ENCODE results near the gene RACGAP1. TPM values are rescaled to one million over a fixed set of nuclear protein-coding genes. Genes with fewer than 3 reads are reported as not detected.

RACGAP1 gene
- polyA plus RNA-seq, 3 donors: 3.1 to 5.4 (median 3.6) TPM

DNA sequence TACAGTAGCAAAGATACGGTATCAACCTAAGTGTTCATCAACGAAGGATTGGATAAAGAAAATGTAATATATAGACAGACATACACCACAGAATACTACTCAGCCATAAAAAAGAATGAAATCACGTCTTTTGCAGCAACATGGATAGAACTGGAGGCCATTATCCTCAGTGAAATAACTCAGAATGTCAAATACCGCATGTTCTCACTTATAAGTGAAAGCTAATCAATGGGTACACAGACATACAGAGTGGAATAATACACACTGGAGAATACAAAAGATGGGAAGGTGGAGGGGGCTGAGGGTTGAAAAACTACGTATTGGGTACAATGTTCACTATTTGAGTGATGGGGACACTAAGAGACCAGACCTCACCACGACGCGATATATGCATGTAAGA lies 1.1 kb downstream of the RACGAP1 start:
- no peaks in the 10 kb centered on the region for H4K20me1 ChIP-seq (ENCODE audit: insufficient read depth, low read length)
- no peaks in the 10 kb centered on the region for H3K27me3 ChIP-seq (ENCODE audit: control insufficient read depth in 2 of 2, insufficient read depth in 2 of 2, low read length in 2 of 2)
- H2AFZ ChIP-seq (ENCODE audit: insufficient read depth, low read depth, low read length, poor library complexity, severe bottlenecking): no peak overlapping the region
- peaks cover 6 to 16% of the 10 kb centered on the region in 2 donors for H3K36me3 ChIP-seq (replicated peaks in 1 of 2; ENCODE audit: control insufficient read depth in 1 of 2, insufficient read depth in 2 of 2, low read length in 2 of 2)
- Mint-ChIP-seq H3K9me3 (no peaks in the 10 kb centered on the region), H3K27ac (peak overlapping the region in 3 of 7 donors; percentile 95 to 98 (median 97)), H3K27me3 (ENCODE audit: low read depth in 3 of 3) (no peaks in the 10 kb centered on the region), H3K36me3 (peaks cover 15 to 25% of the 10 kb centered on the region in 2 donors), H3K4me3 (peak overlapping the region in 1 of 2 donors; percentile 15), H3K4me1 (peaks cover 27% of the 10 kb centered on the region)
- intact Hi-C loops (cut with micrococcal nuclease): no loop called here
- no CpG with 5 or more reads among the region's 8 CpGs for WGBS (ENCODE audit: insufficient coverage)
- no peak overlapping the region for H3K9ac ChIP-seq (ENCODE audit: insufficient read depth, low read length, poor library complexity, severe bottlenecking)
- peaks cover 14% of the 10 kb centered on the region in 2 donors for H3K4me1 ChIP-seq (ENCODE audit: control insufficient read depth in 1 of 2, insufficient read depth in 2 of 2, low read length in 2 of 2)
- H3K9me3 ChIP-seq (replicated peaks in 1 of 2; ENCODE audit: control insufficient read depth in 1 of 2, insufficient read depth in 1 of 2, low read length in 2 of 2): no peaks in the 10 kb centered on the region
- H3K4me3 ChIP-seq (replicated peaks in 1 of 3; ENCODE audit: low read depth in 2 of 3, low read length in 3 of 3): peak overlapping the region in 1 of 3 experiments; percentile 91
- peak overlapping the region; percentile 82 for H3K4me2 ChIP-seq (replicated peaks; ENCODE audit: extremely low read depth, low read length, poor library complexity, severe bottlenecking)
- DNase-seq: no peak
- peaks cover 62% of the 10 kb centered on the region for H3K79me2 ChIP-seq (ENCODE audit: insufficient read depth, low read length)
- H3K27ac ChIP-seq (ENCODE audit: low read depth in 1 of 2, low read length in 2 of 2): no peak overlapping the region
- TF ChIP-seq, protein P1, sequence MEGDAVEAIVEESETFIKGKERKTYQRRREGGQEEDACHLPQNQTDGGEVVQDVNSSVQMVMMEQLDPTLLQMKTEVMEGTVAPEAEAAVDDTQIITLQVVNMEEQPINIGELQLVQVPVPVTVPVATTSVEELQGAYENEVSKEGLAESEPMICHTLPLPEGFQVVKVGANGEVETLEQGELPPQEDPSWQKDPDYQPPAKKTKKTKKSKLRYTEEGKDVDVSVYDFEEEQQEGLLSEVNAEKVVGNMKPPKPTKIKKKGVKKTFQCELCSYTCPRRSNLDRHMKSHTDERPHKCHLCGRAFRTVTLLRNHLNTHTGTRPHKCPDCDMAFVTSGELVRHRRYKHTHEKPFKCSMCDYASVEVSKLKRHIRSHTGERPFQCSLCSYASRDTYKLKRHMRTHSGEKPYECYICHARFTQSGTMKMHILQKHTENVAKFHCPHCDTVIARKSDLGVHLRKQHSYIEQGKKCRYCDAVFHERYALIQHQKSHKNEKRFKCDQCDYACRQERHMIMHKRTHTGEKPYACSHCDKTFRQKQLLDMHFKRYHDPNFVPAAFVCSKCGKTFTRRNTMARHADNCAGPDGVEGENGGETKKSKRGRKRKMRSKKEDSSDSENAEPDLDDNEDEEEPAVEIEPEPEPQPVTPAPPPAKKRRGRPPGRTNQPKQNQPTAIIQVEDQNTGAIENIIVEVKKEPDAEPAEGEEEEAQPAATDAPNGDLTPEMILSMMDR (IDR thresholded peaks at IDR 0.05): no peak

DNA sequence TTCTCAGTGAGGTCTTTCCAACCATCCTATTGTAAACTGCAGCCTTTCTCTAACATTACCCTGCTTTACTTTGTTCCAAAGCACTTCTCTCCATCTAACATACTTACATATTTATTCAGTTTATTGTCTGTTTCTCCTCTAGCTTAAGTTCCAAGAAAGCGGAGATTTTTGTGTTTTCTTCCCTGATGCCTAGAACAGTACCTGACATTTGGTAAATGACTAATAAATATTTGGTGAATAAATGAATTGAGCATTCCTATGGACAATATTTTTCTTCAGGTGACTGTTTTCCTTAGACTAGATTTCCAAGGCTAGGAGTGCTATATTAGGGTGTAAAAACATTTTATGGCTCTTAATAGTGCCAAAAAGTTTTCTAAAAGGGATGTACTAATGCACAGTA lies 2.4 kb downstream of the RACGAP1 start:
- intact Hi-C loops (cut with micrococcal nuclease): no loop called here
- Mint-ChIP-seq H3K27ac (no peak overlapping the region), H3K4me1 (peaks cover 39% of the 10 kb centered on the region), H3K36me3 (peaks cover 9 to 11% of the 10 kb centered on the region in 2 donors), H3K9me3 (no peaks in the 10 kb centered on the region), H3K4me3 (no peak overlapping the region), H3K27me3 (ENCODE audit: low read depth in 3 of 3) (no peaks in the 10 kb centered on the region)
- H4K20me1 ChIP-seq (ENCODE audit: insufficient read depth, low read length): no peaks in the 10 kb centered on the region
- peaks cover 75% of the 10 kb centered on the region for H3K79me2 ChIP-seq (ENCODE audit: insufficient read depth, low read length)
- no peak overlapping the region for H3K4me3 ChIP-seq (replicated peaks in 1 of 3; ENCODE audit: low read depth in 2 of 3, low read length in 3 of 3)
- H3K27me3 ChIP-seq (ENCODE audit: control insufficient read depth in 2 of 2, insufficient read depth in 2 of 2, low read length in 2 of 2): no peaks in the 10 kb centered on the region
- H3K4me2 ChIP-seq (replicated peaks; ENCODE audit: extremely low read depth, low read length, poor library complexity, severe bottlenecking): no peak overlapping the region
- H3K27ac ChIP-seq (ENCODE audit: low read depth in 1 of 2, low read length in 2 of 2): no peak overlapping the region
- WGBS (ENCODE audit: insufficient coverage): no CpG with 5 or more reads among the region's 1 CpG
- no peak overlapping the region for H2AFZ ChIP-seq (ENCODE audit: insufficient read depth, low read depth, low read length, poor library complexity, severe bottlenecking)
- peaks cover 2 to 10% of the 10 kb centered on the region in 2 donors for H3K36me3 ChIP-seq (replicated peaks in 1 of 2; ENCODE audit: control insufficient read depth in 1 of 2, insufficient read depth in 2 of 2, low read length in 2 of 2)
- H3K9ac ChIP-seq (ENCODE audit: insufficient read depth, low read length, poor library complexity, severe bottlenecking): no peak overlapping the region
- TF ChIP-seq, protein P1 (IDR thresholded peaks at IDR 0.05): no peak
- peaks cover 19 to 23% of the 10 kb centered on the region in 2 donors for H3K4me1 ChIP-seq (ENCODE audit: control insufficient read depth in 1 of 2, insufficient read depth in 2 of 2, low read length in 2 of 2)
- H3K9me3 ChIP-seq (replicated peaks in 1 of 2; ENCODE audit: control insufficient read depth in 1 of 2, insufficient read depth in 1 of 2, low read length in 2 of 2): no peaks in the 10 kb centered on the region
- no peak for DNase-seq

Measured in CD14-positive monocyte (primary cell).